Thyroid gland (tissue), 4 donors: ENCODE measurements around the gene MTSS2. TPM values are rescaled to one million over a fixed set of nuclear protein-coding genes. Genes with fewer than 3 reads are reported as not detected.

Experiments
- DNase-seq, 2 donors: peaks; one replicate each; pipeline ENCODE4 v3.0.0-alpha.2; 2019
- H3K27ac ChIP-seq, 3 donors: fragments of 200-600 bp; sonication (generic); 1 replicate in 2 of 3; 2 replicates in 1 of 3; pipeline ENCODE4 v1.5.1; 2016 to 2019; ENCODE audit warnings: mild to moderate bottlenecking in 1 of 3, moderate library complexity in 1 of 3
- H3K27me3 ChIP-seq: fragments of 200-600 bp; sonication (generic); one replicate; pipeline ENCODE4 v1.5.1; 2019
- H3K36me3 ChIP-seq, 2 donors: fragments of 200-600 bp; sonication (generic); one replicate each; pipeline ENCODE4 v1.5.1; 2016 to 2019
- H3K4me1 ChIP-seq, 2 donors: fragments of 200-600 bp; sonication (generic); one replicate each; pipeline ENCODE4 v1.5.1; 2017 to 2019
- H3K4me3 ChIP-seq, 3 donors: fragments of 200-600 bp; sonication (generic); replicated peaks in 1 of 3; 1 replicate in 2 of 3; 2 replicates in 1 of 3; pipeline ENCODE4 v1.5.1; 2016; ENCODE audit warnings: mild to moderate bottlenecking in 1 of 3
- H3K9me3 ChIP-seq: fragments of 200-600 bp; sonication (generic); one replicate; pipeline ENCODE4 v1.5.1; 2017
- POLR2A ChIP-seq, 2 donors: fragments of 450-650 bp; IDR thresholded peaks; one replicate each; pipeline ENCODE4 v1.6.1; 2017; ENCODE audit warnings: antibody characterized with exemption in 2 of 2, mild to moderate bottlenecking in 2 of 2, moderate library complexity in 1 of 2
- WGBS, 2 donors: methylation state at CpG; one replicate each; pipeline ENCODE4 v1.1.5; 2017; 5-methylcytosine and 5-hydroxymethylcytosine counted together
- intact Hi-C: fragments of 100-400 bp; cut with DNase I; formaldehyde crosslinking; loops from one replicate; pipeline ENCODE4 v1.15.1; 2023
- total RNA-seq, 4 donors: library from RNA; depleted of rRNA; stranded (reverse); fragments of >200 nt; gene quantifications; one replicate each; pipeline ENCODE4 v1.2.3, GENCODE V29; 2016
- TF ChIP-seq, protein P1 (sequence below), 6 experiments: fragments of 200-600 bp in 3 of 6; fragments of 450-650 bp in 3 of 6; sonication (generic) in 3 of 6; IDR thresholded peaks; one replicate each; pipeline ENCODE4 v1.5.1; 2016 to 2019; ENCODE audit warnings: antibody characterized with exemption in 6 of 6, mild to moderate bottlenecking in 2 of 6, inconsistent platforms in 1 of 6, moderate library complexity in 1 of 6

The MTSS2 gene
- total RNA-seq, 4 donors from 2014 or later = 11.3 to 39.8 (median 26.7) TPM

DNA sequence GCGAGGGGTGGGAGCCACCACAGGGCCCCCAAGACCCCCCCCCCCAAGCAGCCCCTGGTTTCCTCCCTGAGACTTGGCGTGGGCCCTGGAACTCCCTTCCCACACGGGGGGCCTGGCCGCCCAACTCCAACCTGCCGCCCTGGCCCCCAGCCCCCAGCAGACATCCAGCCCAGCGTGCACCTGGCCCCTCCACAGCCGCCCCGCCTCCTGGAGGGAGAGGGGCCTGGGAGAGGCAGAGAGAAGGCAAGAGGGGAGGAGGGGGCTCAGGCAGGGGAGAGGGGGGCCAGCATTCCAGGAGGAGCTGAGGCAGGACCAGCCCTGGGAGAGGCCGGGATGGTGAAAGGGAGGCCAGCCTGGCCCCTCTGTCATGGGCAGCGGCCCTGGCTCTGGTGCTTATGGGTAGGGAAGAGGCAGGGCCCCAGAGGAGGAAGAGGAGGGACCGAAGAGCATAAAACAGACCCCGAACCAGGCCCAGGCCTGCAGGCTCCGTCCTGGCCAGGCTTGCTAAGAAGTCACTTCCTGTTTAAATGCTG is 22.8 kb downstream of the MTSS2 start:
- no peaks in the 10 kb centered on the region for H3K9me3 ChIP-seq
- DNase-seq = no peak
- H3K27ac ChIP-seq = no peak overlapping the region
- TF ChIP-seq, protein P1, sequence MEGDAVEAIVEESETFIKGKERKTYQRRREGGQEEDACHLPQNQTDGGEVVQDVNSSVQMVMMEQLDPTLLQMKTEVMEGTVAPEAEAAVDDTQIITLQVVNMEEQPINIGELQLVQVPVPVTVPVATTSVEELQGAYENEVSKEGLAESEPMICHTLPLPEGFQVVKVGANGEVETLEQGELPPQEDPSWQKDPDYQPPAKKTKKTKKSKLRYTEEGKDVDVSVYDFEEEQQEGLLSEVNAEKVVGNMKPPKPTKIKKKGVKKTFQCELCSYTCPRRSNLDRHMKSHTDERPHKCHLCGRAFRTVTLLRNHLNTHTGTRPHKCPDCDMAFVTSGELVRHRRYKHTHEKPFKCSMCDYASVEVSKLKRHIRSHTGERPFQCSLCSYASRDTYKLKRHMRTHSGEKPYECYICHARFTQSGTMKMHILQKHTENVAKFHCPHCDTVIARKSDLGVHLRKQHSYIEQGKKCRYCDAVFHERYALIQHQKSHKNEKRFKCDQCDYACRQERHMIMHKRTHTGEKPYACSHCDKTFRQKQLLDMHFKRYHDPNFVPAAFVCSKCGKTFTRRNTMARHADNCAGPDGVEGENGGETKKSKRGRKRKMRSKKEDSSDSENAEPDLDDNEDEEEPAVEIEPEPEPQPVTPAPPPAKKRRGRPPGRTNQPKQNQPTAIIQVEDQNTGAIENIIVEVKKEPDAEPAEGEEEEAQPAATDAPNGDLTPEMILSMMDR (IDR thresholded peaks at IDR 0.05) = no peak
- H3K4me1 ChIP-seq = no peaks in the 10 kb centered on the region
- H3K4me3 ChIP-seq = no peak overlapping the region
- intact Hi-C loops = no loop called here
- H3K36me3 ChIP-seq = peaks cover 33 to 38% of the 10 kb centered on the region in 2 donors
- no peaks in the 10 kb centered on the region for H3K27me3 ChIP-seq
- 87% methylated on average over 11 to 12 of the region's 13 CpGs for WGBS, 2 donors

DNA sequence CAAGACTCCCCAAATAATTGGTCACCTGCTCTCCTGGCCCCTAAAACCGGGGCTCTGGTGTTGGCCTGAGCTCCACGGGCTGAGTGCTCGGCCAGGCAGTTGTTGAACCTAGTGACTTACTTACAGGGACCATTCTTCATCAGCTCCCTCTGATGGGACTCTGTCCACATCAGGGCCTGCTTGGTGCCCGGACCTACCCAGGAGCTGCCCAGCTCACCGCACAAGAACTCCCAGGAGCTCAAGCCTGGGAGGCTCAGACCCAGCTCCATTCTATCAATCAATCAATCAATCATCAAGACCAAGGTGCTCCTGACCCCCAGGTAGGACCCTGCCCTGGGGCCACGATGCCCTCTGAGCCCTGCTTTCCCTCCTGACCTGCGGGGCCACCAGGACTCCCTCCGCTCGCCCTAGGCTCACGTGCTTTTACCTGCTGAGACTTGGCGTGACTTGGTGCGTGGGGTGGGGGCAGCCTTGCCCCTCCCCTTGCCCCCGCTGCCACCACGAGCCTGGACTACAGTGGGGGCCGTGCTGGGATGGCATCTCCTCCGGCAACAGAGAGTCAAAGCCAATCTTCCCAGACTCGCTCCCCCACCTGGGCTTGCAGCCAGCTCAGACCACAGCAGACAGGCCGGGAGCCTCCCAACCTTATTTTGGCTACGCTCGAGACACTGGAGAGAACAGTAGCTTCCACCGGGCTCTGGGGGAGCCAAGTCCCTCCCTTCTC is 23.8 kb downstream of the MTSS2 start:
- DNase-seq = no peak
- H3K27me3 ChIP-seq = no peaks in the 10 kb centered on the region
- no peaks in the 10 kb centered on the region for H3K4me1 ChIP-seq
- WGBS, 2 donors = 84 to 85% methylated on average over 16 to 19 of the region's 21 CpGs
- H3K9me3 ChIP-seq = no peaks in the 10 kb centered on the region
- intact Hi-C loops = no loop called here
- no peak overlapping the region for H3K27ac ChIP-seq
- H3K36me3 ChIP-seq = peaks cover 33 to 38% of the 10 kb centered on the region in 2 donors
- H3K4me3 ChIP-seq = no peak overlapping the region
- TF ChIP-seq, protein P1 (IDR thresholded peaks at IDR 0.05) = no peak
- TF ChIP-seq POLR2A (IDR thresholded peaks at IDR 0.05) = no peak

DNA sequence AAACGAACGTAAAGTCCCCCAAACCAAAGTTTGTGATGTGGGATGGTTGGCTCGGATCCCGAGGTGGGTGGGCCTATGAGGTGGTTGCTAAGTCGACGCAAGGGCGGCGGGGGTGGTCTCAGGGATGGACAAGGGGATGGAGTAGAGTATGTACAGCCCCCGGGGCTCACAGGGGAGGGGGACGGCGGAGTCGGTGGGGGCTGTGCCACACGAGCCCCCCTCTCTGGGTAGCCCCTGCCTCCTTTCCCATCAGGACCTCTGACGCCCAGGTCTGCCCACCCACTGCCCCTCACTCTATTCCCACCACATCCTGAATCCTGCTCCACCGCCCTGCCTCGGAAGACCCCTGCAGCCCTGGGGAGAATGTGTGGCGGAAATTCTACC is 24.3 kb downstream of the MTSS2 start:
- H3K36me3 ChIP-seq = peaks cover 31 to 35% of the 10 kb centered on the region in 2 donors
- H3K27ac ChIP-seq = no peak overlapping the region
- H3K27me3 ChIP-seq = no peaks in the 10 kb centered on the region
- 85 to 86% methylated on average over 17 of the region's 17 CpGs for WGBS, 2 donors
- no peaks in the 10 kb centered on the region for H3K9me3 ChIP-seq
- DNase-seq = no peak
- TF ChIP-seq POLR2A (IDR thresholded peaks at IDR 0.05) = no peak
- TF ChIP-seq, protein P1 (IDR thresholded peaks at IDR 0.05) = no peak
- intact Hi-C loops = no loop called here
- H3K4me1 ChIP-seq = no peaks in the 10 kb centered on the region
- no peak overlapping the region for H3K4me3 ChIP-seq

DNA sequence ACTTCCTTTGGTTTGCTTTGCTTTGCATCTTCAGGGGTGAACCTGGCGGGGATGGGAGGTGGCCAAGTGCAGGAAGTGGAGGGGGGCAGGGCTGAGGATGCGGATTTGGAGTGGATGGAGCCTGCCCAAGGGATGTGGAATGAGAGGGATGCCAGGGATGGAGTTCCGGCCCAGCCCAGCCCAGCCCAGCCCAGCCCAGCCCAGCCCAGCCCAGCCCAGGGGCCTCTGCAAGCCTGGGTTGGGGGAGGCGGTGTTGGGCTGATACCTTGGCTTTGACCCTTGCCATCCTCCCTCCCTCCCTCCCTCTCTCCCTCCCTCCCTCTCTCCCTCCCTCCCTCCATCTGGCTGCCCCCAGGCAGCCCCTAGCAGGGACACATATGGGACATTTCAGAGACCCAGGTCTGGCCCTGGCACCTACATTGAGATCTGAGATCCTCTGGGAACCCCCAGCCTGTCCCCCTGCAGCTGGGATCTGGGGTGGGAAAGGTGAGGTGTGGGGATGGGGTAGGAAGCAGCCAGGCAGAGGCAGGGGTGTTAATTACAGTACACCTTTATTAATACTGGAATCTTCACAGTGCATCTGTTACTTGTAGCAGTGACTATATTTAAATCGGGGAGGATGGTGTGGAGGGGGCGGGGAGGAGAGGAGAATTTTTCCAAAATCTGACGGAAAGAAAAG is 25.0 kb downstream of the MTSS2 start:
- H3K27me3 ChIP-seq = no peaks in the 10 kb centered on the region
- TF ChIP-seq POLR2A (IDR thresholded peaks at IDR 0.05) = no peak
- TF ChIP-seq, protein P1 (IDR thresholded peaks at IDR 0.05) = no peak
- no peaks in the 10 kb centered on the region for H3K4me1 ChIP-seq
- H3K4me3 ChIP-seq = no peak overlapping the region
- no peak for DNase-seq
- H3K27ac ChIP-seq = no peak overlapping the region
- WGBS, 2 donors = 71 to 74% methylated on average over 5 to 7 of the region's 7 CpGs
- intact Hi-C loops = no loop called here
- H3K36me3 ChIP-seq = peaks cover 28 to 29% of the 10 kb centered on the region in 2 donors
- H3K9me3 ChIP-seq = no peaks in the 10 kb centered on the region
